Neural progenitor cell (in vitro differentiated cells): ENCODE results near the gene ZNF576.

Experiments used
- CTCF ChIP-seq: fragments of 200-600 bp; sonication (generic); IDR thresholded peaks from 2 replicates; pipeline ENCODE4 v1.5.1; 2017; ENCODE audit warnings: antibody characterized with exemption, mild to moderate bottlenecking
- EZH2 ChIP-seq: fragments of 200-600 bp; sonication (generic); IDR thresholded peaks from 2 replicates; pipeline ENCODE4 v1.6.1; 2017; ENCODE audit warnings: antibody characterized with exemption, mild to moderate bottlenecking, moderate library complexity
- EZH2phosphoT487 ChIP-seq: fragments of 200-600 bp; sonication (generic); IDR thresholded peaks from 2 replicates; pipeline ENCODE4 v1.6.1; 2017; ENCODE audit warnings: antibody characterized with exemption

DNA sequence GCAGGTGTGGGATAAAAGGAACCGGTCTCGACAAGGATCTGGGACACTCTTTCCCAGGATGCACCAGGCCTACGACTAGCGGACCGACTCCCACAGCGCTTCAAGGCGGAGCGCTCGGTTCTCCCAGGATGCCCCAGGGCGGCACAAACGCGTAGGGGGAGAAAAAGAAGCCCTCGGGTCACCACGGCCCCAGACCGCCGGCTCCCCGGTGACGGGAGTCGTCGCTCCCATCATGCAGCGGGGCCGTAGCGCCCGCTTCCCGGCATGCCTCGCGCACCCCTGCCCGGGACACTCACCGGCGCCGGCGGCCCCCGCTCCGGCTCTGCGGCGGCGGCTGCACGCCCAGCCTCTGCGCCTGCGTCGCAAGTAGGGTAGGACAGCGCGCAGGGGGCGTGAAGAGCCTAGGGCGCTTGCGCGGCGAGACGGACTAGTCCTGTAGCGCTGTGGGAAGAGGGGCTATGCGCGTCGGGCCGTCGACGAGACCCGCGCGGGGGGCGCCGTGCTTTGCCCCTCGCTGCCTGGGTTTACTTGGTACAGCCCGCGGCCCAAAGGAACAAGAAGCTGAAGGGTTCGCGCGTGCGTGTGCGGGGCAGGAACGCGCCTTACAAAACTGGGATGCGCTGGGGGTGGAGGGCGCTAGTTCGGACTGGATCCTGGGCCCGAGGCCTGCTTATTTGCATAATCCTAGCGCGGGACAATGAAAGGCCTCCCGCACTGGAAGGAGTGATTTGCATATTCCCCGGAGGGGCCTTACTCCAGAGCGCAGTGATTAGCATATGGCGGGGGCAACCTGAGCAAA lies 23.1 kb downstream of the ZNF576 start, which contains the start of gene ZNF428:
- TF ChIP-seq CTCF (no peak), EZH2 (no peak), EZH2phosphoT487 (no peak)
